ENCODE data around the gene PTPRS. TPM values are rescaled to one million over a fixed set of nuclear protein-coding genes. Genes with fewer than 3 reads are reported as not detected.

The PTPRS gene
- total and polyA plus RNA-seq, 4 donors, result 10.9 to 96.7 (median 46.4) TPM

- DNase-seq (no peak), ATAC-seq (ENCODE audit: insufficient read depth, low FRiP score) (no peak)
- Histone ChIP-seq H3K9me3 (ENCODE audit: control insufficient read depth in 4 of 4, insufficient read depth in 3 of 4, low read length in 3 of 4) (no peaks in the 10 kb centered on the region), H3K9ac (ENCODE audit: insufficient read depth in 1 of 2, low read length in 2 of 2) (no peak overlapping the region), H3K36me3 (ENCODE audit: control insufficient read depth in 4 of 4, insufficient read depth in 4 of 4, low read length in 4 of 4) (no peaks in the 10 kb centered on the region), H3K4me3 (no peak overlapping the region), H3K27ac (ENCODE audit: low read depth in 1 of 2, low read length in 1 of 2) (no peak overlapping the region), H3K4me1 (ENCODE audit: control insufficient read depth in 5 of 5, insufficient read depth in 5 of 5, low read length in 5 of 5) (peaks cover 0 to 9% (median 2%) of the 10 kb centered on the region in 5 donors), H3K27me3 (ENCODE audit: control insufficient read depth in 3 of 3, insufficient read depth in 3 of 3, low read length in 2 of 3) (peaks cover 10 to 34% (median 18%) of the 10 kb centered on the region in 3 donors)
- WGBS, 2 donors, result 81 to 87% methylated on average over 10 of the region's 10 CpGs
- TF ChIP-seq CTCF (IDR thresholded peaks at IDR 0.05; ENCODE audit: control extremely low read depth, extremely low read depth), result no peak
These were observed 6.3 kb downstream of the PTPRS start for GRCh38 chr19:5334366-5334739.

- no peak for ATAC-seq (ENCODE audit: insufficient read depth, low FRiP score)
- H3K27me3 ChIP-seq (ENCODE audit: control insufficient read depth in 3 of 3, insufficient read depth in 3 of 3, low read length in 2 of 3), result peaks cover 8 to 28% (median 18%) of the 10 kb centered on the region in 3 donors
- WGBS, 2 donors, result 86 to 93% methylated on average over 17 of the region's 17 CpGs
These were observed 6.8 kb downstream of the PTPRS start for GRCh38 chr19:5333581-5334365.

GRCh38 chr19:5332501-5332900 lies 8.1 kb downstream of the PTPRS start:
- no peaks in the 10 kb centered on the region for H3K4me1 ChIP-seq (ENCODE audit: control insufficient read depth in 5 of 5, insufficient read depth in 5 of 5, low read length in 5 of 5)
- no peak overlapping the region for H3K9ac ChIP-seq (ENCODE audit: insufficient read depth in 1 of 2, low read length in 2 of 2)
- DNase-seq (no peak), ATAC-seq (ENCODE audit: insufficient read depth, low FRiP score) (no peak)
- H3K27ac ChIP-seq (ENCODE audit: low read depth in 1 of 2, low read length in 1 of 2), result no peak overlapping the region
- H3K27me3 ChIP-seq (ENCODE audit: control insufficient read depth in 3 of 3, insufficient read depth in 3 of 3, low read length in 2 of 3), result peaks cover 6 to 18% (median 15%) of the 10 kb centered on the region in 3 donors
- H3K36me3 ChIP-seq (ENCODE audit: control insufficient read depth in 4 of 4, insufficient read depth in 4 of 4, low read length in 4 of 4), result no peaks in the 10 kb centered on the region
- no peaks in the 10 kb centered on the region for H3K9me3 ChIP-seq (ENCODE audit: control insufficient read depth in 4 of 4, insufficient read depth in 3 of 4, low read length in 3 of 4)
- TF ChIP-seq CTCF (IDR thresholded peaks at IDR 0.05; ENCODE audit: control extremely low read depth, extremely low read depth), result no peak
- no peak overlapping the region for H3K4me3 ChIP-seq
- 86 to 87% methylated on average over 11 of the region's 11 CpGs for WGBS, 2 donors

More at GRCh38 chr19:5333581-5334365, 6.8 kb downstream of the PTPRS start:
- Histone ChIP-seq H3K9me3 (ENCODE audit: control insufficient read depth in 4 of 4, insufficient read depth in 3 of 4, low read length in 3 of 4) (no peaks in the 10 kb centered on the region), H3K4me3 (no peak overlapping the region), H3K4me1 (ENCODE audit: control insufficient read depth in 5 of 5, insufficient read depth in 5 of 5, low read length in 5 of 5) (peaks cover 0 to 4% (median 0%) of the 10 kb centered on the region in 5 donors), H3K9ac (ENCODE audit: insufficient read depth in 1 of 2, low read length in 2 of 2) (no peak overlapping the region), H3K27ac (ENCODE audit: low read depth in 1 of 2, low read length in 1 of 2) (no peak overlapping the region), H3K36me3 (ENCODE audit: control insufficient read depth in 4 of 4, insufficient read depth in 4 of 4, low read length in 4 of 4) (no peaks in the 10 kb centered on the region)
- TF ChIP-seq CTCF (IDR thresholded peaks at IDR 0.05; ENCODE audit: control extremely low read depth, extremely low read depth), result no peak
- no peak for DNase-seq

Data from lung (tissue), 12 donors.